Mesodermal cell (in vitro differentiated cells): Measurements from ENCODE around the gene DOLK.
A peak's percentile ranks its signal among the peaks of the same experiment; 100 is the strongest.
"Not testable (repeated sequence)": the region's sequence is repeated elsewhere in the genome, so short reads cannot be mapped to it uniquely, and the experiment has no call there.

Experiments
- H3K27ac ChIP-seq: 2 replicates; pipeline ENCODE4 v1.7.0; 2013; ENCODE audit warnings: mild to moderate bottlenecking, low read depth, low read length, moderate library complexity; ENCODE audit not compliant: severe bottlenecking
- H3K36me3 ChIP-seq: 2 replicates; pipeline ENCODE4 v1.7.1; 2013; ENCODE audit warnings: mild to moderate bottlenecking, low read length, moderate library complexity; ENCODE audit not compliant: control insufficient read depth, insufficient read depth
- H3K4me1 ChIP-seq: one replicate; pipeline ENCODE4 v1.7.1; 2013; ENCODE audit warnings: mild to moderate bottlenecking, low read length; ENCODE audit not compliant: insufficient read depth, control insufficient read depth, poor library complexity, severe bottlenecking
- H3K4me3 ChIP-seq: 2 replicates; pipeline ENCODE4 v1.7.0; 2013; ENCODE audit warnings: low read length, control low read depth, mild to moderate bottlenecking; ENCODE audit not compliant: insufficient read depth, poor library complexity, severe bottlenecking; ENCODE audit errors: extremely low read depth
- H3K9me3 ChIP-seq: 2 replicates; pipeline ENCODE4 v1.7.1; 2013; ENCODE audit warnings: mild to moderate bottlenecking, low read length, moderate library complexity; ENCODE audit not compliant: control insufficient read depth
- WGBS, 2 experiments: methylation state at CpG; one replicate each; pipeline ENCODE4 v1.1.5; 2013; ENCODE audit warnings: missing lambda C conversion rate in 2 of 2; ENCODE audit not compliant: insufficient coverage in 2 of 2; 5-methylcytosine and 5-hydroxymethylcytosine counted together

Gene DOLK

GRCh38 chr9:128946571-128947276 is 679 bp downstream of the DOLK start:
- Histone ChIP-seq H3K4me3 (peak overlapping the region; percentile 99), H3K27ac (peak overlapping the region; percentile 67), H3K9me3 (no peaks in the 10 kb centered on the region), H3K36me3 (peaks cover 55% of the 10 kb centered on the region), H3K4me1 (peaks cover 2% of the 10 kb centered on the region)
- 39 to 41% methylated on average over 30 of the region's 30 CpGs for WGBS, 2 experiments

- no peak overlapping the region for H3K4me3 ChIP-seq
- peaks cover 53% of the 10 kb centered on the region for H3K36me3 ChIP-seq
- peaks cover 2% of the 10 kb centered on the region for H3K4me1 ChIP-seq
- no peak overlapping the region for H3K27ac ChIP-seq
- H3K9me3 ChIP-seq = no peaks in the 10 kb centered on the region
- whole genome bisulfite sequencing, 2 experiments = 97 to 98% methylated on average over 16 to 19 of the region's 19 CpGs
Observed at GRCh38 chr9:128945798-128946501, 1.5 kb downstream of the DOLK start.

GRCh38 chr9:128944966-128945365 is 2.4 kb downstream of the DOLK start:
- not testable (repeated sequence) for H3K27ac ChIP-seq, H3K4me3 ChIP-seq
- WGBS, 2 experiments = 91 to 92% methylated on average over 3 to 7 of the region's 7 CpGs

GRCh38 chr9:128943832-128944620 is 3.4 kb downstream of the DOLK start:
- H3K4me1 ChIP-seq = peaks cover 2% of the 10 kb centered on the region
- no peak overlapping the region for H3K27ac ChIP-seq
- peaks cover 35% of the 10 kb centered on the region for H3K36me3 ChIP-seq
- H3K9me3 ChIP-seq = no peaks in the 10 kb centered on the region
- no peak overlapping the region for H3K4me3 ChIP-seq
- WGBS, 2 experiments = 93 to 96% methylated on average over 3 to 4 of the region's 7 CpGs

More at GRCh38 chr9:128944966-128945365, 2.4 kb downstream of the DOLK start:
- H3K4me1 ChIP-seq, H3K9me3 ChIP-seq: not testable (repeated sequence)
- H3K36me3 ChIP-seq = peaks cover 44% of the 10 kb centered on the region

- Histone ChIP-seq H3K4me3 (no peak overlapping the region), H3K9me3 (no peaks in the 10 kb centered on the region), H3K27ac (peak overlapping the region; percentile 37), H3K36me3 (peaks cover 30% of the 10 kb centered on the region), H3K4me1 (no peaks in the 10 kb centered on the region)
- WGBS, 2 experiments = 92 to 93% methylated on average over 5 to 11 of the region's 12 CpGs
Observed at GRCh38 chr9:128940946-128941755, 6.3 kb downstream of the DOLK start.

- no peaks in the 10 kb centered on the region for H3K4me1 ChIP-seq
- H3K36me3 ChIP-seq = peaks cover 23% of the 10 kb centered on the region
- H3K9me3 ChIP-seq = no peaks in the 10 kb centered on the region
- WGBS, 2 experiments = 80 to 89% methylated on average over 8 to 14 of the region's 15 CpGs
- H3K27ac ChIP-seq = no peak overlapping the region
- no peak overlapping the region for H3K4me3 ChIP-seq
Observed at GRCh38 chr9:128940271-128940921, 7.0 kb downstream of the DOLK start.

GRCh38 chr9:128937310-128938165 is 9.9 kb downstream of the DOLK start:
- Histone ChIP-seq H3K9me3 (no peaks in the 10 kb centered on the region), H3K4me3 (no peak overlapping the region), H3K4me1 (no peaks in the 10 kb centered on the region), H3K36me3 (peaks cover 7% of the 10 kb centered on the region), H3K27ac (no peak overlapping the region)
- WGBS, 2 experiments = 100% methylated on average over 3 to 4 of the region's 9 CpGs

GRCh38 chr9:128936171-128936865 is 11.1 kb downstream of the DOLK start:
- H3K4me3 ChIP-seq = no peak overlapping the region
- no peak overlapping the region for H3K27ac ChIP-seq
- H3K4me1 ChIP-seq = no peaks in the 10 kb centered on the region
- no peaks in the 10 kb centered on the region for H3K36me3 ChIP-seq
- no peaks in the 10 kb centered on the region for H3K9me3 ChIP-seq
- WGBS, 2 experiments = 91 to 98% methylated on average over 6 of the region's 11 CpGs

- no peaks in the 10 kb centered on the region for H3K36me3 ChIP-seq
- H3K27ac ChIP-seq = no peak overlapping the region
- no peak overlapping the region for H3K4me3 ChIP-seq
- H3K9me3 ChIP-seq = no peaks in the 10 kb centered on the region
- WGBS, 2 experiments = 85 to 100% methylated on average over 2 to 5 of the region's 5 CpGs
- H3K4me1 ChIP-seq = no peaks in the 10 kb centered on the region
Observed at GRCh38 chr9:128933731-128934130, 13.7 kb downstream of the DOLK start.
